ACHN (cell line): ENCODE results near the gene HNRNPA3.
A peak's percentile ranks its signal among the peaks of the same experiment; 100 is the strongest.

Experiments used
- DNase-seq: peaks from one replicate; pipeline ENCODE4 v3.0.0-alpha.2; 2015
- in situ Hi-C: cut with HindIII; loops from 2 replicates; pipeline ENCODE4 v1.10.0; 2017; ENCODE audit warnings: low sequenced_read_pairs, low pct_ligation_motif_present, low pct_unique_long_range_greater_than_20kb

Gene HNRNPA3

GRCh38 chr2:177247693-177248262 lies 35.2 kb downstream of the HNRNPA3 start:
- in situ Hi-C loops, result no loop called here
- DNase-seq, result no peak

DNA sequence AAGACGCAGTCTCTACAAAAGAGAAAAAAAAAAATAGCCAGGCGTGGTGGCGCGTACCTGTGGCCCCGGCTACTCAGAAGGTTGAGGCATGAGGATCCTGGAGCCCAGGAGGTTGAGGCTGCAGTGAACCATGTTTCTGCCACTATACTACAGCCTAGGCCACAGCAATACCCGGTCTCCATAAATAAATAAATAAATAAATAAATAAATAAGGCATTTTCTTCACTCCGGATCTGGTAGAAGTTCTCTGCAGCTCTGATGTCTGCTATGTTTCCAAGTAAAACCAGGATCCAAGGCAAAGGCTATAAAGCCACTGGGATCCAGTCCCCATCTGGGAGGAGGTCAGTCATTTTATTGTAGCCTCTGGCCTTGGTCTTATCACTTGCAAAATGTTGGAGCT lies 36.4 kb downstream of the HNRNPA3 start:
- in situ Hi-C loops, result no loop called here

DNA sequence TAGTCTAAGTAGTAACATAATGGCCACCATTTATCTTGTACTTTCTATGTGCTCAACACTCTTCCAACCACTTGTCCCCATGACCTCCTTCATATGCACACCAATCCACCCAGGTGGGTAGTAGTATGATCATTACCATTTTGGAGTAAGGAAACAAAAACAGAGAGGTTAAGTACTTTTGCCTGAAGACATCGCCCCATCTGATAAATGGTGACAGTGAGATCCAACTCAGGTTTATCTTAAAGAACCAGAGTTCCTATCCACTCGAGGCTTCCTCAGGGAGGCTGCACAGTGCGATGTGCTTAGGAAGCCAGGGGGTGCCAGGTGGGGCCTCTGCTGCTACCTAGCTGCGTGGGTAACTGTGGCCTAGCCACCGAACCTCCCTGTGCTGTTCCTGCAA lies 37.9 kb downstream of the HNRNPA3 start:
- in situ Hi-C loops, result no loop called here
- DNase-seq, result no peak

More for the DNA sequence above, 36.4 kb downstream of the HNRNPA3 start:
- no peak for DNase-seq

DNA sequence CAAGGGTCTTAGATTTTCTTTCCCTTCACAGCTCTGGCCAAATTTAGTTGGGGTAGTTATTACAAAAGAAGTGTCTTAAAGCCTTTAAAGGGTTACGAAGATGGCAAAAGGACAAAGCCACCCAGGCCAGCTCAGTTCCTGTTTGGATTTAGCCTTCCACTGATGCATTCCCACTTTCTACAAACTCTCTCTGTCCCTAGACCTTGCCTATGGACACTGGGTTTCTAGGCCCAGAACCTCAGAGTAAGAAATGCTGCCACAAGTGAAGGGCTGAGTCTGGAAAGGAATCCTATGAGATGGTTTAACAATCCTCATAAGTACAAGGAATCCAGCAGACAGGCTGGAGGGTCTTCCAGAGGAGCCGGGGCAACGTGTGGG lies 38.6 kb downstream of the HNRNPA3 start:
- in situ Hi-C loops, result no loop called here

GRCh38 chr2:177252808-177253531 lies 40.4 kb downstream of the HNRNPA3 start:
- DNase-seq, result no peak
- in situ Hi-C loops, result no loop called here

More for the DNA sequence above, 38.6 kb downstream of the HNRNPA3 start:
- DNase-seq, result no peak

- DNase-seq, result no peak
- in situ Hi-C loops, result no loop called here
These were observed 41.1 kb downstream of the HNRNPA3 start for GRCh38 chr2:177253704-177254103.

DNA sequence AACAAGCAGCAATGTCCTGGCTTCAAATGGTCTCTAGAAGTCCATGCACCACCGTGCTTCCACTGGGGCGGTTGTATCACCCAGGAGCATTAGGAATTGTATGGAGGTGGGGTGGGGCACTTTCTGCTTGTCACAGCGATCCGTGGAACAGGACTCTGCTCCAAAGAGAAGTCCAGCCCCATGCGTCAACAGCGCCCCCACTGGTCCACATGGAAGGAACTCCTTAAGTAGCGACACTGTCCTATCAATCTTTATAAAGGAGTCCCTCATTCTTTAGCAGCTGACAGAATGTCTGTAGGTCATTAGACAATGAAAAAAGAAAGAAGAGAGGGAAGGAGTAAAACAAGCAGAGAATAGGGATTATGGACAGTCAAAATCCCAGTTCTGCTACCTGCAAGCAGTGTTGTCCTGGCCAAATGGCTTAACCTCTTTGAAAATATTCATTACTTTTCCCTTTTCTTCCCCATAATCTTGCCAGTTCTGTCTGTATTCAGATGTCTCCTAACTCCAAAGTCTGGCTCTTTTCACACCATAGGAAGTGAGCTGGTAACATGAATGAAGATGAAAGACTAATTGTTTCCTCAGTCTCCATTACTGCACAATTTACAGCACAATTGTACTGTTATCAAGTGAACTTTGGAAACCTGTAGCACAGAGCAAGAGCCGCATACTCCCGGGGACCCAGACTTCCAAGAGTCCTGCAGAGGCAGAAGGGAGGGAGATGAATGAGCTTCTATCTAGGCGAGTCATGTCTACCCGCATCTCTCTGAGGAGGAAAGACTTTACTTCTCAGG lies 42.0 kb downstream of the HNRNPA3 start:
- peak; percentile 52 for DNase-seq
- in situ Hi-C loops, result no loop called here

DNA sequence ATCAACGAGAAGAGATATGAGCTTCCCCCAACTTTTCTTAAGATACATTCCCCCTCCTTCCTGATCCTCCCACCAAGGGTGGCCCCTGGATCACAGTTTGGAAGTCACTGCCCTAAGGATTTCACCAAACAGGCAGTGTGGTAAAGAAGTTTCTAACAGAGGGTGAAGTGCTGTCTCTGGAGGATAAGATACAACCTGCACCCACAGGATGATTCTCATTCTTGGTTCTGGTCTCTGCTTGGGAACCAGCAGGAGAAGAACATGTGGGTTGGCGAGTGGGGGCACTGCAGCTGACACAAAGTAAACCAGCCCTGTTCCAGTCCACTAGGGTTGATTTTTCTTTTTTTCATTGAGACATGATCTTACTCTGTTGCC lies 42.6 kb downstream of the HNRNPA3 start:
- in situ Hi-C loops, result no loop called here
- no peak for DNase-seq

- DNase-seq, result no peak
- in situ Hi-C loops, result no loop called here
These were observed 43.4 kb downstream of the HNRNPA3 start for GRCh38 chr2:177256026-177256425.

DNA sequence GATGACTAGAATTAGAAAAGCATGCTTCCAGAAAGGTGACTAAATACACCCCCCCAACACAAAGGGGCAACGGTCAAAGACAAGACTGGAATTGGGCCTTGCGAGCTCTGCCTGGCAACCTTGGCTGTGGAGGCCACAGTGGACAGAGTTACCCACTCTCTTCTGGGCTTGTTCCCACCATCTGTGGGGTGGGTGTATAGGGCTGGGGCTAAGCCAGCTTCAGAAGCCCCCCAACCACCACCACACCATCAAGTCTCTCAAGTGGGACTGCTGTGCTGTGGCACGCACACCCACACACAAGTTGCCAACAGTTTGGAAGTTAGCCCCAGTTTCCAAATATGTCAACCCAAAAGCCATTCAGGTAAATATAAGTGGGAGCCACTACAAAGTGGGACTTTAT lies 44.1 kb downstream of the HNRNPA3 start:
- in situ Hi-C loops, result no loop called here
- DNase-seq, result no peak

DNA sequence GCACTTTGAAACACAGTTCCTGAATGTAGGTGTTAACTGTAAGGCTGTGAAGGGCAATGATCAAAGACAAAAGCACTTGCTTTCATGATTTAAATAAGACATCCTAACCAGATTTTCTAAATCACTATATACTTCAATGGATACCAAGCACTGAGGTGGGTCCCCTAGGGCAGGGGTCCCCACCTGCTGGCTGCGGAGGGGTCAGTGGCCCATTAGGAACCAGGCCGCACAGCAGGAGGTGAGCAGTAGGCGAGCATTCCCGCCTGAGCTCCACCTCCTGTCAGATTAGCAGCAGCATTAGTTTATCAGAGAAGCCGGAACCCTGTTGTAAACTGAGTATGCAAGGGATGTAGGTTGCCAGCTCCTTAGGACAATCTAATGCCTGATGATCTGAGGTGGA lies 44.9 kb downstream of the HNRNPA3 start:
- no peak for DNase-seq
- in situ Hi-C loops, result no loop called here

DNA sequence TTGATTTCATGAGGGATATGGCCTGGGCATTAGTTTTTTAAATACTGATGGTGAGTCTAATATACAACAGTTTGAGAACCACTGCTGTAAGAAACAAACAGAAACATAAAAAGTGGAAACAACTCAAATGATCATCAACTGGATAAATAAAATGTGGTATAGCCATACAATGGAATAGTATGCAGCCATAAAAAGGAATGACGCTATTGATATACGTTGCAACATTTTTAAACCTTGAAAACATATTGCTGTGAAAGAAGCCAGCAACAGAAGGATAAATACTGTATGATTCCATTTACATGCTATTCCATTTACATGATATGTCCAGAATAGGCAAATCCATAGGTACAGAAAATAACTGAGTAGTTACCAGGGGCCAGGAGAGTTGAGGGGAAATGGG lies 45.5 kb downstream of the HNRNPA3 start:
- in situ Hi-C loops, result no loop called here
- no peak for DNase-seq

GRCh38 chr2:177260379-177260778 lies 47.8 kb downstream of the HNRNPA3 start:
- DNase-seq, result no peak
- in situ Hi-C loops, result no loop called here

GRCh38 chr2:177261116-177262060 lies 48.8 kb downstream of the HNRNPA3 start:
- no peak for DNase-seq
- in situ Hi-C loops, result no loop called here

GRCh38 chr2:177262092-177262491 lies 49.5 kb downstream of the HNRNPA3 start:
- DNase-seq, result no peak
- in situ Hi-C loops, result no loop called here

DNA sequence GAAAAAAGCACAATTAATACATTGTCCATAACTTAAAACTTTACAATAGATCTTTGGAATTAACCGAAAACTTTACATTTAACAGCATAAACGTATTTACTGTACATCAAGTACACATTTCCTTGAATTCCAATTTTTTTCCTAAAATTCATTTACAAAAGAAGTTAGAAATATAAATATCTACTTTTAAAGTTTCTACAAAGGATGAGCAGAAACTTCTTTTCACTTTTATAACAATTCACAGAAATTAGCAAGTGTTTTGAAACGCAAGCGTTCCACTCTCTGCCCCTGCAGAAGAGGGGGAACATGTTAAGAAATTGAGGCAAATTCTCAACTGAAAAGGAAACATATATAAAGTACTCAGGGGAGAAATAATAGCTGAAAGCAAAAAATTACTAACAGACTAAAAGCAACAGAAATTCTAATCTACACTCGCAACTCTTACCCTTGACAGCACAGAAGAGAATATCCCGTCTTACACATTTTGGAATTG lies 50.4 kb downstream of the HNRNPA3 start:
- DNase-seq, result no peak
- in situ Hi-C loops, result no loop called here

DNA sequence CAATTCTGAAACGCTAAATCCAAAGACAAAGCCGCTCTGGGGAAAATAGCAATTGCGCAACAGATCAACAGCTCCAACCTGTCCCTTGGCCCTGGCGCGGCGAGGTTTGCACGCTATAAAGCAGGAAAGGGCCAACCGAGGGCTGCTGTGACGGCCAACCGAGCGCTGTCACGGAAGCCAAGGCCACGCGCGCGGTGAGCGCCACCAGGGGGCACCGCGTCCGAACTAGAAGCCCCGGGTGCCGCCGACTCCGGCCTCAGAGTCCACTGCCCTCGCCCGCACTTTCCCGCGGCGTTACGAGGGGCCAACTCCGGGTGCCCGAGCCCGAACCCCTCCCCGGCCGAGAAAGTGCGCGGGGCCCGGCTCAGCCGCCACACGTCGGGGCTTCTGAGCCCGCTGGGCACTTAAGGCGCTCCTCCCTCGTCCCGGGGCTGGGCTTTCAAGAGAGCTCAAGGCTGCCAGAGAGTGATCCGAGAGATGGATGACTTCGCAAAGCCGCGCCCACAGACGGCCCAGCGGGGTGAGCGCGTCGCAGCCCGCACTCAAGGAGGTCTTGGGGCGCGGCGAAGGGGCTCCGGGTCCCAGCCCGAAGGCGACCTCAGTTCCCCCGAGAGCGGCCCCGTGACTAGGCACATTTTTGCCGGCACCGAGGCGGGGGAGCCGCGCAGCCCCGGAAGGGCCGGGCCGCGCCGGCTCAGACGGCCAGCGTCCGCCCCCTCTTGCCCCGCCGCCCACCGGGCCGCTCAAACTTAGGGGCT lies 51.0 kb downstream of the HNRNPA3 start:
- in situ Hi-C loops, result no loop called here
- peak; percentile 99 for DNase-seq

DNA sequence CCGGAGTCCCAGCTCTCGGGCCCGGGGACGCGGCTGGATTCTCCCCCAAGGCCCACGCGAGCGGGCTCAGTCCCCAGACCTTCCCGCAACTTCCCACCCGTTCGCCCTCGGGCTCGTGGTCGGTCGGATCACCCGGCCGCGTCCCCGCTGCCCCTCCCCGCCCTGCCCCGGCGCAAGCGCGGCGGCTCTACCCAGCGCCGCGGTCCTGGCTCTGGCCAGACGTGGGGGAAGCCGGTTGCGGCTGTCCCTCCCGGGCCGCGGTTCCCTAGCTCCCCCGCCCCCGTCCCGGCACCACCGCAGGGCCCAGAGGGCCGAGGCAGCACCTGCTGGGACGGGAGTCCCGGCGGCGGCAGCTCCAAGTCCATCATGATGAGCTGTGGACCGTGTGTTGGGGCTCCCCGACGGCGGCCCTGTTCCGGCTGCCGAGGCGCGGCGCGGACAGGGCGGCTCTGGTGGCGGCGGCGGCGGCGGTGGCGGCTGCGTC lies 51.7 kb downstream of the HNRNPA3 start:
- in situ Hi-C loops, result no loop called here
- no peak for DNase-seq
